HG02852 (cell line): Measurements from ENCODE around the gene FIS1.
A peak's percentile ranks its signal among the peaks of the same experiment; 100 is the strongest.
"Not testable (repeated sequence)": the region's sequence is repeated elsewhere in the genome, so short reads cannot be mapped to it uniquely, and the experiment has no call there.

Experiments used
- ATAC-seq: cut with Tn5 transposase; IDR thresholded peaks from one replicate; pipeline ENCODE4 v1.9.1; 2021; ENCODE audit warnings: mild to moderate bottlenecking, moderate library complexity; ENCODE audit not compliant: unreplicated experiment

FIS1 gene

GRCh38 chr7:101258243-101258731 is 13.4 kb upstream of the FIS1 start:
- no peak for ATAC-seq

DNA sequence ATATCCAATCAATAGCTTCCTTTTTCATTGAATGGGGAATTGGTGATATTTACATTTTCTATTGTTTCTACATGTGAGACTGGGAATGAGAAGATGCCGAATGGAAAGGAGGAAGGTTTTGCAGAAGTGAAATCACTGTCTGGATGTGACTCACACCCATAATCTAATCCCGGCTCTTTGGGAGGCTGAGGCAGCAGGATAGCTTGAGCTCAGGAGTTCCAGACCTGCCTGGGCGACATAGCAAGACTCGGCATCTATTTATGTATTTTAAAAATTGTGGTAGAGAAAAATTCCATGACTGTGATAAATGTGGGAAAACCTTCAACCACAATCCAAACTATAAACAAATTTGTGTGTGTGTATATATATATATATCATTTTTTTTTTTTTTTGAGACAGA is 10.9 kb upstream of the FIS1 start:
- no peak for ATAC-seq

DNA sequence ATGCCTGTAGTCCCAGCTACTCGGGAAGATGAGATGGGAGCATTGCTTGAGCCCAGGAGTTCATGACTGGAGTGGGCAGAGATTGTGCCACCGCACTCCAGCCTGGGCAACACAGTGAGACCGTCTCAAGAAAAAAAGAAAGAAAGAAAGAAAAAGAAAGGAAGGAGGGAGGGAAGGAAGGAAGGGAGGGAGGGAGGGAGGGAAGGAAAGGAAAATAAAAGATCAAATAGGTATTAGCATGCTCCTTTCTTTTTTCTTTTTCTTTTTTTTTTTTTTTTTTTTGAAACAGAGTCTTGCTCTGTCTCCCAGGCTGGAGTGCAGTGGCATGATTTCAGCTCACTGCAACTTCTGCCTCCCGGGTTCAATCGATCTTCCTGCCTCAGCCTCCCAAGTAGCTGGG is 8.3 kb upstream of the FIS1 start:
- not testable (repeated sequence) for ATAC-seq

GRCh38 chr7:101251871-101252659 is 7.2 kb upstream of the FIS1 start:
- ATAC-seq = peak; percentile 98

DNA sequence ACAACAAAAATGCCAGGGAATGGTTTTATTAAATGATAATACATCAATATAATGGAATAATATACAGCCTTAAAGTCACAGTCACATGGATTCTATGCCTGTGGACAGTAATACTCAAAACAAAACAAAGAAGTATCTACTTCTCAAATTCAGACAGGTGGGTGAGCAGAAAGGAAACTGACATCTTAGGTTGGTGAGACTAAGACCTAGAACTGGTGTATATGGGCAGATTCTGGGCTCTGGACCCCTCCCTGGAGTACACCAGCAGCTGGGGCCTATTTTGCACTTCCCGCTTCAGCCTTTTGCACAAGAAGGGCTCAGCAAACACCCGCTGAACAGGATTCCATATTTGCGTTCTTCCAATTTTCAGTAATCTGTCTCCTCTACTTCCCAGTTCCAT is 5.4 kb upstream of the FIS1 start:
- ATAC-seq = no peak

GRCh38 chr7:101248276-101248675 is 3.4 kb upstream of the FIS1 start:
- no peak for ATAC-seq

- ATAC-seq = no peak
These were observed 327 bp upstream of the FIS1 start for GRCh38 chr7:101245147-101245668.

DNA sequence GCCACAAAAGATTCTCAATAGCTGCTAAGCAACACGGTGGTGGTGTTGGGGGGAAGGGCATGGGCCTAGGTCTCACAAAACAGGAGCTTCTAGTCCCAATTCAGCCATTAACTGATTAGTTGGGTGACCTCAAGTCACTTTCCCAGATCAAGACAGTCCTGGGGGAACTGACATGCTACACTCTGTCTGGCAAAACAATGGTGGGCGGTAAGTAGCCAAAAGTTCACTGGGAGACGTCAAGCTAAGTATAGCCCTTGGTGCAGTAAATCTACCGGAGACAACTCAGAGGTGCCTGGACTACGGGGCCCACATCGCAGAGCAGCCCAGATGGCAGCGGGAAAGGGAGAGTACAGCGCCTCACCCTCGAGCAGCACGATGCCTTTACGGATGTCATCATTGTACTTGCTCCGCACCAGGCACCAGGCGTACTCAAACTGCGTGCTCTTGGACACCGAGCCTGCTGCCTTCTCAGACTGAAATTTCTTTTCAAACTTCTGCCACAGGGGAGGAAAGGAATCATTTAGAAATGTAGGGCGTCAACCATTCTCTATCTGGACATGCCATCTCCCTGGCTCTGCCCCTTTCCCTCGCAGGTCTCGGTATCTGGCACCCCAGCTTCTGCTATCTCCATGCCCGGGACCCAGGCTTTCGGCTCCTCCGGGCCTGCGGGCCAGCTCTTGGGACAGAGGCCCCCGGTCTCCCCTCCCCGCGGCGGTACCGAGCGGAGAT is 1.1 kb downstream of the FIS1 start:
- ATAC-seq = no peak

GRCh38 chr7:101241443-101242349 is 3.2 kb downstream of the FIS1 start:
- ATAC-seq = no peak

GRCh38 chr7:101241015-101241363 is 3.9 kb downstream of the FIS1 start:
- ATAC-seq = no peak

DNA sequence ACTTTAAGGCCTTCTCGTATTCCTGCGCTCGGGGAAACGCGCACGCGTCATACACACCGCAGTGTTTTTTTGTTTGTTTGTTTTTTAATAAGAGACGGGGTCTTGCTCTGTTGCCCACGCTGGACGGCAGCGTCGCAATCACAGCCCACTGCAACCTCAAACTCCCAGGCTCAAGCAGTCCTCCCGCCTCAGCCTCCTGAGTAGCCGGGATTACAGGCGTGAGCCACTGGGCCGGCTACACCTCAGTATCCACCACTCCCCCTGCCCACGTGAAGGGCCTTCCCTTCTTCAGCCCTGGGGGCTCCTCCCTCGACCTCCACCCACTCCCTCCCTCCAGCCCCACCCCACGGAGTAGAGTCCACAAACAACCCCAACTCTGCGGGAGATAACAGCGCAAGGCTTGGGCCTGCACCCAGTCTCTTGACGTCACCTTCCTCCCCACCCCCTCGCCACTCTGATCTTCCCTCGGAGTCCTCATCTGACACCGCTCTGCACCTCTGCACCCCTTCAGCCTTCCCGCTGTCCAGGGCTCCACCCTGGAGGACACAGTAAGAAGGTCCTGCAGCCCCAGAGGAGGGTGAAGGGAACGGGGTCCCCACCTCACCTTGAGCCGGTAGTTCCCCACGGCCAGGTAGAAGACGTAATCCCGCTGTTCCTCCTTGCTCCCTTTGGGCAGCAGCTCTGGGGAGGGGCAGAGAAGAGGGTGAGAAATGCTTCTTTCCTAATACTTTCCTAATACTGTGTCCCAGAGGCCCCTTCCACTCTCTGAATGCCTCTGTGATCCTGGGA is 4.5 kb downstream of the FIS1 start:
- ATAC-seq = no peak

DNA sequence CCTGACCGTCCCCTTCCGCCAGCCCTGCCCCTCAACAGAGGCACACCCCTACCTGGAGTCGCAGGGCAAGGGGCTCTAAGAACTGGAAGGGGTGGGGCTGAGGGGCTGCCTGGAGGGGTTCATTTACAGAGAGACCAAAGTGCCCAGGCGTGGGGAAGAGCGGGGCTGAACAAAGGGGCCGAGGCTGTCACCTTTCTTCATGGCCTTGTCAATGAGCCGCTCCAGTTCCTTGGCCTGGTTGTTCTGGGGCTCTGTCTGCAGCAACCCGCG is 5.0 kb downstream of the FIS1 start:
- no peak for ATAC-seq

GRCh38 chr7:101239191-101239950 is 5.5 kb downstream of the FIS1 start:
- ATAC-seq = no peak

GRCh38 chr7:101238226-101239182 is 6.4 kb downstream of the FIS1 start:
- ATAC-seq = no peak

GRCh38 chr7:101237206-101238067 is 7.4 kb downstream of the FIS1 start, which contains the start of gene CLDN15:
Gene CLDN15, minus strand, starts transcription at chr7:101237802. Its CDS starts 221 bp downstream, at chr7:101237581.
- ATAC-seq = no peak

DNA sequence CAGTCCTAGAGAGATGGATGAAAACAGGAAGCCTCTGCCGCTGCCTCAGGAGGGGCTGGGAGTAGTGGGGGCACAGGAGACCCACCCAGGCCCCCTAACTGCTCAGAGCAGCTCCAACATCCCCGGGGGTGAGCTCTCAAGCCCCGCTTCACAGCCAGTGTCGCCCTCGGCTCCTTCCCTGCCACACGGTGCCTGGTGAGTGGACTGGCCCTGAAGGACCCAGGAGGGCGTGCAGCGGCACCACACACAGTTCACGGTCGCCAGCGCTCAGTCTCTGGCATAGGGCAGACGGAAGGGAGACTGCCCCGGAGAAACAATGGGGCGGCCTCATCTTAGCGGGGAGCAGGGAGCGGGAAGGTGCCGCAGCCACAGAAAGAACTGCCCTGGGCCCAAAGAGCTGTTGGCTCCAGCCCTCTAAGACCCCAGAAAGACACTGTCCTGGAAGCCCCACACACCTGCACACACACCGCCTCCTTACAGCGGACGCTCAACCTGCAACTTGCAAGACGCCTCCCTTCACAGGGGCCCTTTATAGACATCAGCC is 8.5 kb downstream of the FIS1 start:
- ATAC-seq = no peak

DNA sequence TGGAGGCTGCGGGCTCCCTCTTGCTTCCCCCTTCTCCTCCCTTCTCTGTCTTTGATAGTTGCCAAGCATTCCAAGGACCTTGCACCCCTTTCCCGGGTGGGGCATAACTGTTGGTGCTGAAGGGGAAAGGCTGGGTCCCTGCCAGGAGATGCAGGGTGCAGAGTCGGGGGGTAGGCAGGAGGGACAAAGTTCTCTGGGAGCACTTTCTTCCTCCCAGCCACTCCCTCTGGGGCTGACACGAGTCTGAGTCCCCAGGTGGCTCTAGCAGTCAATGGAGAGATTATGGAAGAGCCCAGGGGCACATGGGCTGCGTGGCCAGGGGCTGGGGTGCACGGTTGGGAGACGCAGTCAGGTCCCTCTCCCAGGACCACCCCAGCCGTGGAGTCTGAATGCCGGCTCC is 9.4 kb downstream of the FIS1 start:
- no peak for ATAC-seq
